DMS114 treated with DMSO at 0.1 percent for 48 hours (cell line): ENCODE results near the gene GPX2.

ENCODE experiments used
- DNase-seq: peaks from one replicate; lab custom pipeline; 2025; ENCODE audit not compliant: unreplicated experiment; lab: John Stamatoyannopoulos, UW

The GPX2 gene

DNA sequence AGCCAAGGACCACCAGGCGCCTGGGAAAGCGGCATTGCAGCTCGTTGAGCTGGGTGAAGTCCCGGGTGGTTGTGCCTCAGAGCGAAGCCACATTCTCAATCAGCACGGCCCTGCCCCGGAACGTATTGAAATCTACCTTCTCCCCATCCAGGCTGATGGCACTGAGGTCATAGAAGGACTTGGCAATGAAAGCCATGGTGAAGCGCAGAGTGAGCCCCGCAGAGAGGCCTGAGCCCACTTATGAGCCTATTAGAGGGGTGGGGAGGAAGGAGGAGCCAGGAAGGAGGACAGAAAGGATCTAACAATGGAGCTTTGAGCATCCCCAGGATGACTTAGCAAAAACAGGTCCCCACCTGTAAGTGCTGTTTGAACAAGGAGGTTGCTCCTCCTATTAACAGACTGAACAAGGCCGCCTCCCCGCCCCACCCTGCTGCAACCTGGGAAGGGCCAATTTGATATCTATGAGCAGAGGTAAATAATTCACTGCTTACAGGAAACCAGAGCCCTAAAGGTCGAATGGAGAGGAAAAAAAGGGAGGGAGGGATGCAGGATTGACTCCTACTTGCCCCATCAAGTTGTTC lies at the start of gene GPX2:
Gene GPX2 (minus strand): TSS at position 215 of the 581 bp plus-strand sequence. CDS start 19 bp downstream, at position 196.
- DNase-seq, result no peak

DNA sequence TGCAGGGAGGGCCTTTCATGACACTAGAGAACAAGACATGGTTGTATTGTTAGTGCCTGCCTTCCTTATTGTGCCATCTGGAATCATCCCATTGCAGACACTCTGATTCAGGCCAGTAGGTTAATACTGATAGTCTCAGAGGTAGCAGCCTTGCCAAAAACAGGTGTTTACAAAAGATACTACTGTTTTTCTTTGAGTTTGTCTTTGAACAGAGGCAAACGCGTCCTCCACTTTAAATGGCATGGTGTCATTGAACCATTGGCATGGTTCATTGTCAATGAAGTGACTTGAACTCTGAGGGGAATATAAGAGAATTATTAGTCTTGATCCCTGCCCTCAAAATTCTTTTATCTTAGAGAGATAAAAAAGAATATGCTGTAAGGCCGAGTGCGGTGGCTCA lies 48.4 kb upstream of the GPX2 start:
- no peak for DNase-seq

DNA sequence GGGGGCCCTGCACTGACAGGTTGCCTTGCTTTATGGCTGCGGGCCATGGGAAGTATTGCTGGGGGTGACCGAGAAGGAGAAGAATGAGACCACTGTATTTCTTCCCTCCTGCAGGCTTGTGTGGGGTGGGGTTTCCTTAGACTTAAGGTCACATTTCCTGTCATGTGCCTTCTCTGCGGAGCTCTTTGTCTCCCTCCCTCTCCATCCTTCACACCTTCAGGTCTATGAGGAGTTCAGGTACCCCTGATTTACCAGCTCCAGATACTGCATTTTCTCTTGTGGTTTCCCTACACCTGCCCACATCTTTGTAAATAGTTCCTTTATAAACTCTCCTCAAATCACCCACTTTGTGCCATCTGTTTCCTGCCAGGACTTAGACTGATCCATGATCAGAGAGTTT lies 47.8 kb upstream of the GPX2 start:
- no peak for DNase-seq

DNA sequence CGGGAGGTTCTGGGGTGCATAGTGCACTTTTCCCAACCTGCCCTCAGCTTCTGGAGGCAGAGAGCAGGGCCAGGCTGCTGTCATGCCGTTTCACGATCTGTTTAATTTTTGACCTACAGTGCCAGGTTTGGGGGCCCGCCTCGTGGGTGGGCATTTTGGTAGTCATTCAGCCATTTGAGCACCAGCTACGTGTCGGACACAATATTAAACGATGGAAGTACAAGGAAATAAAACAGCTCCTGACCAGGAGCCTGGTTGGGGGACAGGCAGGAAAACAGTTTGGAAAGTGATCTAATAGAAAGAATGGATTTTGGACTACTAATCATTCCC lies 44.9 kb upstream of the GPX2 start:
- no peak for DNase-seq

DNA sequence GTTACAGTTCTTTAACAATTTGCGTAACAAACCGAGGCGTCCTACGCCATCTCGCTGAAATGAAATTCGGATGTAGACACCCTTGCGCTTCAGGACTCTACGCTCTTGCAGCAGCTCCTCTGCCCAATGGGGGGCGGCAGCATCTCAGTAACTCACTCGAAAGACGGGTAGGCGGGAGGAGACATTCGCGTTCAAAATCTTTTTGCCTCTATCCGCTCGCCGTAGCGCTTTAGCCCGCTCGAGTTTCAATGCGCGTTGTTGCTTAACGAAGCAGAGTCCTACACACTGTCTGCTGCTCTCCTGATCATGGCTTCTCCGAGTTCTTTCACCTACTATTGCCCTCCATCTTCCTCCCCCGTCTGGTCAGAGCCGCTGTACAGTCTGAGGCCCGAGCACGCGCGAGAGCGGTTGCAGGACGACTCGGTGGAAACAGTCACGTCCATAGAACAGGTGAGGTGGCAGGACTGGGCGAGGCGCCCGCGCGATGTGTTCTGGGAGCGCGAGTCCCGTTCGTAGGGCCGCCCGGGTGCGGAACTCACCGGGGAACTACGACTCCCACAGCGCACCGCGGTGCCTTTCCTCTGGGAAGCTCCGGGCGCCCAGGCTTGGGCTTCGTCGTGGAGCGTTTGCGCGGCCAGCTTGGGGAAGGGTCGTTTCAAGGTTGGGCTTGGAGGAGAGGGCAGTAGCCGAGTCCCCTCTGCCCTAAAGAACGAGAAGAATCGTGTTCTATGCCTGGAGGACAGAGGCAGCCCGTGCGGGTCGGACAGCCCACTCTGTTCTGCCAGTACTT lies 44.3 kb upstream of the GPX2 start, which contains the start of gene FNTB:
Gene FNTB (plus strand): TSS at position 248 of the 790 bp plus-strand sequence. CDS start 59 bp downstream, at position 307.
- DNase-seq, result peak; percentile 95

DNA sequence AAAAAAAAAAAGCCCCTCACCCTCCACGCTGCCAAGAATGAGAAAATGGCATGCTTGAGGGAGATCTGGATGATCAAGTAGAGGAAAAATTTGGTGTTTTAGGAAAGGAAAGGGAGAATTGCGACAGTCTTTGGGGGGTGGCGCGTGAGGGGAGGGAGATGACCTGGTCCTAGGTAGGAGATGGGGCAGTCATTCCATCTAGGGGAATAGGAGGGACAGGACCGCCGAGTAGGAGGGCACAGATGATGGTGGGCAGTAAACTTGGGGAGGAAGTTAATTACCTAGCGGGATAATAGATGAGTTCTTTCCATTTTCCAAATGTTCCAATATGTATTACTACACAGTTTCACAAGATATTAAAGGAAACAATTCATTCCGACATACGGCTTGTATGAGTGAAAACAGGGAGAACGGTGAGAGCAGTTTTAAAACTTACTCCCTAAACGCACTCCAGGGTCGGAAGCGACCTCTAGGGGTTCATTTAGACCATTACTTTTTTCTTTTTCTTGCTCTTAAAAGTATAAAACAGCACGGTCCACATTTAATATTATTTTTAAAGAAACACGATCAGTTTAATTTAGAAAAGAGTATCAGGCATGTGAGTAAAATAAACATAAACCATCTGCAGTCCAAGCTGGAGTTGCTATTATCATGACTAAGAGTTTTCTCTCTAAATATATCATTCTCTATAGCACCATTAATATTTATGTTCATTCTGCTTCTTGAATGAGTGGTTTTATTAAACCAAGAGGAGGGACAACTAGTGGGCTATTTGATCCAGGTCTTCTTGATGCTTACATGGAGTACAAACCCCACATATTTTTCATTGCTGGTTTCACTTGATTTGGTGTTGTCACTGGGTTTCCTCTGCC lies 41.1 kb upstream of the GPX2 start:
- peak; percentile 44 for DNase-seq

DNA sequence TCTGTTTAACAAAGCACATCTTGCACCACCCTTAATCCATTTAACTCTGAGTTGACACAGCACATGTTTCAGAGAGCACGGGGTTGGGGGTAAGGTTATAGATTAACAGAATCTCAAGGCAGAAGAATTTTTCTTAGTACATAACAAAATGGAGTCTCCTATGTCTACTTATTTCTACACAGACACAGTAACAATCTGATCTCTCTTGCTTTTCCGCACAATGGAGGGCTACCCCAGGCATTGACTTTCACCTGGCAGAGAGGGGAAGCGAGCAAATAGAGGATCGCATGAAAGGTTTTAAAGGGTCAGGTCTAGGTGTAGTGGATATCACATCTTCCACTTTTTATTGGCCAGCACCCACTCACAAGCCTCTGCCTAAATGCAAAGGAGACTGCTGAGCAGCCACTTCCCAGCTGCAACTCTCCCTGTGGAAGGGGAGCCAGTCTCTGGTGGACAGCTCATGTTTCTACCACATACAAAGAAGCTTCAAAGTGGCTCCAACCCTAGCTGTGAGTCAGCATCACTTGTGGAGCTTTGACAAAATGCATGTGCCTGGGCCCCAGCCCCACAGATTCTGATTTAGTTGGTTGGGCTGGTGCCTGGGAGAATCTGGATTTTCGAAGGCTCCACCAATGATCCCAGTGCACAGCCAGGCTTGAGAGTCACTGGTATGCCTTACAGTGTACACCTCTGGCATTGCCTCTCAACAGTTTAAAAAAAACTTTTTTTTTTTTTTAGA lies 37.0 kb upstream of the GPX2 start:
- no peak for DNase-seq

DNA sequence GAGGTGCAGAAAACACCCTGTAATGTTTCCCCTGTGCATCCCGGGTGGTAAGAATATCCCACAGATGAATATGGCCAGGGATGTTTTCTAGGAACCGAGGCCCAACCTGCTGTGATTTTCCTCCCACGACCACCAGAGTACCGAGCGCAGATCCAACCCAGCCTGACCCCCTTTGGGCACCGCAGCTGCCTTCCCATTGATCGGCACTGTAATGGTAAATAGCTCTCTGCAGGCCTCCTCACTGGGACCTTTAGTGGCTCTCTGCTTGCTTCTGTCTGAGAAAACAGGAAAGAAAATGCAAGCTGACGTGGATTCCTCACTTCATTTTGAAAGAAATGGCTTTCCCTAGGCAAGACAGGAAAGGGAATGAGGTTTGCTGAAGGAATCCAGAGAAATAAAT lies 32.0 kb upstream of the GPX2 start:
- no peak for DNase-seq

DNA sequence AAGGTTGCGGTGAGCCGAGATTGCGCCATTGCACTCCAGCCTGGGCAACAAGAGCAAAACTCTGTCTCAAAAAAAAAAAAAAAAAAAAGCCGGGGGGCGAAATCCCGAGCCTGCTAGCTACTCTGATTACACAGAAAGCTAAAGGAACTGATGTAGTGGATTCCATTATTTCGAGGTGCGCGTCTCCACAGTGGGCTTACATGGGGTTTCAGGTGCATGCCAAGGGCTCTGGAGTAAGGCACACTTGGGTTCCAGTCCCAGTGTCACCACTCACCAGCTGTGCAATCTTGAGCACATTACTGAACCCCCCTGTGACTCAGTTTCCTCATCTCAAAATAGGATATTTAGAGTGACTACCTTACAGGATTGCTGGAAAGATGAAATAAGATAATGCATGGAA lies 31.3 kb upstream of the GPX2 start:
- no peak for DNase-seq

DNA sequence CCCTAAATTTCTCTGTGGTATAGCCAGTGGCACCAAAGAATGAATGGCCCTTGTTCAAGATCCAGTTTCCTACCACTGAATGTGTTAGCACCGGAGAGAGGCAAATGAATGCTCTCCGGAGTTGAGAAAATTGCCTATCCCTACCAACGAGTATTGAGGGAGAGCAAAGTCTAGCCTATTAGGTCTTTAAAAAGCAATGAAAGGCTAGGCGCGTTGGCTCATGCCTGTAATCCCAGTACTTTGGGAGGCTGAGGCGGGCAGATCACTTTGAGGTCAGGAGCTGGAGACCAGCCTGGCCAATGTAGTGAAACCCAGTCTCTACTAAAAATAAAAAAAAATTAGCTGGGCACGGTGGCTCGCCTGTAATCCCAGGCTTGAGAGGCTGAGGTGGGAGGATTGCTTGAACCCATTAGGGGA lies 30.5 kb upstream of the GPX2 start:
- DNase-seq, result no peak

DNA sequence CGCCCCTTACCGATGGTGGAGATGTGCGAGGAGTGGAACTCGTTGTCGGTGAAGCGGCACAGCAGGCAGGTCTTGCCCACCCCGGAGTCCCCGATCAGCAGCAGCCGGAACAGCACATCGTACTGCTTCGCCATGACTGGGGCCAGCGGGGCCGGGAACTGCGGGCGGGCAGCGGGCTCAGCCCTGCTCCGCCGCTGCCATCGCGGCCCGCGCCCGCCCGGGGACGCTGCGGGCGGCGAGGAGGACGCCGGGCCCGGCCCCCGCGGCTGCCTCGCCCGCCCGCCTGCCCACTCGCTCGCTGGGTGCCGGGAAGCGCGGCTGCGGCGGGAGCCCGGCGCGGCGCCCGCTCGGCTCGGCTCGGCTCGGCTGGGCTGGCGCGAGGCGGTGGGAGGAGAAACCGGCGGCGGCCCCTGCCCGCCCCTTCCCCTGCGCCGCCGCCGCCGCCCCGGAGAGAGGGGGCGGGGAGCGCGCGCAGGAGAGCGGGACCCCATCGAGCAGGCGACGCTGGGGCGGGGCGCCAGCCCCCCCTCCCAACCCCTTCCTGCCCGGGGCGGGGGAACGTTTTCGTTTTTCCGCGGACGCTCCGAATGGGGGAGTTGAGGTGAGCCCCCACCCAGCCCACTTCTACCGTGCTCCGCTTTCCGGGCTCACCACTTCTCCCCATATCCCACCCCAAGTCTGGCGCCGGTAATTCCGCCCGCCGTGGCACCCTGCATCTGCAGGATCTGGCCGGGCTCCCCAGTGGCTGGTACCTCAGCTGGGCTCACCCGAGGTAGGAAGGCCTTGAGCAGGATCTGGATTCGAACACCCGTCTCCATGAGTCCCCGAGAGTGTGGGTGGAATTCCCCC lies 29.6 kb upstream of the GPX2 start, which contains the start of gene RAB15:
Gene RAB15 (minus strand): TSS at position 394 of the 849 bp plus-strand sequence. CDS start 260 bp downstream, at position 134.
- DNase-seq, result no peak

DNA sequence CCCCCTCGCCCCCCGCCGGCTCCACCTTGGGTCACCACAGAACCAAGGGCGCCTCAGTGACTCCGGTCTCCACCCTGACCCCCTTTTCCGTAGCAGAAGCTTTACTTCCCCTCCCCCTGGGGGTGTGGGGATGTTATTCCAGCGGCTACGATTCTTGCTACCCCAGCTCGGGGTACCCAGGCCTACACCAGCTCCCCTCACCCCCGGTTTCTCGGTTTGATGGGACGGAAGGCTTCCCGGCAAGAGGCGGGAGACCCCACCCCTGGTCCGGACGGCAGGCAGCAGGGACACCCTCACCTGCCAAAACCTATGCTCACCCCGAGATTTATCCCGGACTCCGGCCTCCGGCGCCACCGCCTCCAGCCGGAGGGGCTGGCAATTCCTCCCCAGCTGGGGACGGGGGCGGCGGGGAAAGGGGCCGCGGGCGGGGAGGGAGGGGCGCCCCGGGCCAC lies 29.0 kb upstream of the GPX2 start:
- DNase-seq, result no peak

DNA sequence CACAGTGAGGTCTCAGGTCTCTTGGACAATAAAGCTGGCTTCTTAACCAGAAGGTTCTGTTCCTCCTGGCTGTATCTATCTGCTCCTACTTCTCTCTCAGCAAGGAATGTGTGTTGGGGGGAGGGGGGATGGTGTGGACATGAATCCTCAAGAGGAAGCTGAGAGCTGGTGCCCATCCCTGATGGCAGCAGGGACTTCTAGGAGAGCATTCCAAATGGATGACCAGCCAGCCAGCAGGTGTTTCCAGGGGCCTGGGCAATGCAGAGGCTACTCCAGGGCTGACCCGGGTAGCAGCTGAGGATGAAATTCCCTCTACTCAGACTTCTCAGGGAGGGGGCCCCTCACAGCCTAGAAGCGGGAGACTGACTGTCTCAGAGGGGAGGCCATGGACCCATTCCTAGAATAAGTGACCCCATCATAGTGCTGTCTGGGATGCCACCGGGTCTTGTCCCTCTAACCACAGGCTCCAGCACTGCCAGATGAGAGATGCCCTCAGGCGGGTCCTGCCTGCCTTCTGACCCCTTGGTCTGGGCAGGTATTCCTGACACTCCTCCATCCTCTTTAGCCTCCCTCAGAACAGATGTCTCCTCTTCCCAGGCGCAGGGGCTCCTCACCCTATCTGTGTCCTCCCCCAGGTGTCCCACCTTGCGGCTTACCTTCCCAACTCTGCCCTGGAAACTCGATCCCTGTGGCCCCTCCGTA lies 28.4 kb upstream of the GPX2 start:
- no peak for DNase-seq

DNA sequence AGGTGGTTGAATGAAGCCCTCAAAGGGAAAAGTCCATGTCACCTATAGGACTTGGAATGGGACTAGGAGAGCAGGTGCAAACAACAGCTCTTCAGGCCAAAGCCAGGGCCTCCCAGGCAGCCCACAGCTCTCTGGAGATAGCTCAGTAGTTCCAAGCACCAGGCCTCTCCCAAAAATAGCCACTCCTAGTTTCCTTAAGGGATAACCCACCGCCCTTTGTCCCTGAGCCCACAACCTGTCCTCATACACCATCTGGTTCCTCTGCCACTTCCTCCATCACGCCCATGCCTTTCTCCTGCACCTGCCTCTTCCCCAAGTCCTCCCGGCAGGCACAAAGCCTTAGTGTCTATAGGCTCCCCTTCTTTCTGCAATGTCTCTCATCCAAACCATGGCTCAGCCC lies 27.5 kb upstream of the GPX2 start:
- DNase-seq, result no peak

DNA sequence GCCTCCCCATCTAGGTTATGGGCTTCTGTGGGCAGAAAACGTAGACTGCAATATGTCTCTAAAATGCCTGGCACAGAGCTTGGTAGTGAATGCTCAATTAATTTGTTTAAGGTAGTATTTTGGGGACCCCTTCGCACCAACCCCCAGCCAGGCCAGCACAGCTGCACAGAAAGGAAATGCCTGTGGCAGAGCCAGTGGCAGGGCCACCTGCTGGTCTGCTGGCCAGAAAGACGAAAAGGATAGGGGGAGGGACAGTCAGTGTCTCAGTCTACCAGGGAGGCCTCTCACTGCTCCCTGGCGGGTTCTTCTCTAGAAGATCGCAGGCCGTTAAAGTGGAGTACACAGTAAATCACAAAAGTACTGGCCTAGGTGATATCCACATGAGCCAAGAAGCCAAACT lies 26.1 kb upstream of the GPX2 start:
- no peak for DNase-seq

DNA sequence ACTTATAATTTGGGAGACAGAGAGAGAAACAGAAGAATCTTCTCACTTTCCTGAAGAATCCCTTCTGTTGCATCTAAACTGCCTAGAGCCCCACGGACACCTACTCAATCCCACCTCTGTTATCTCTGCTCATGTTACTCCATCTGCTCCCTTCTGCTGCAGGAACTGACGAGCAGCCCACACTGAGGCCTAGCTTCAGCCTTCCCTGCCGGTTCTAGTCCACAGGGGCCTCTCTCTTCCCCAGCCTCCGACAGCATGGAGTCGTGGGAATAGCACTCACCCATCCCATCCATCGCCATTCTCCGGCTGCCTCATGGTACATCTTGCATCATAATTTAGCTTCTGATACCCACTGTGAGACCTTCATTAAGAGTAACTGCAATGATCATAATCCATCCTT lies 25.6 kb upstream of the GPX2 start:
- DNase-seq, result no peak

DNA sequence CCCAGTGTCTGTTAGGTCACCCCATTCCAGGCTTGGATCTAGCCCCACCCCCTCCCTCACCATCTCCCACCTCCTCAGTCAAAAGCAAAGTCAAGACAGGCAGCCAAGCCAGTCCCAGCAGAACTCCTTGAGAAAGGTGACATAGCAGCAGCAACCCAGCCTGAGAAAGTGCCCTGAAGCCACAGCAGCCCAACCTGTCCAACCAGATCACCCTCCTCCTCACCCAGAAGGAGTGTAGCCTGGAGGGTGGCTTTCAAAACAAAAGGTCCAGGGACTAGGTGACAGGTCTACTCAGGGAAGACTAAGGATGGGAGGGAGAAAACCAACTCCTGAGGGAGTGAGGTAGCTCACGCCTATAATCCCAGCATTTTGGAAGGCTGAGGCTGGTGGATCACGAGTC lies 24.4 kb upstream of the GPX2 start:
- DNase-seq, result no peak

DNA sequence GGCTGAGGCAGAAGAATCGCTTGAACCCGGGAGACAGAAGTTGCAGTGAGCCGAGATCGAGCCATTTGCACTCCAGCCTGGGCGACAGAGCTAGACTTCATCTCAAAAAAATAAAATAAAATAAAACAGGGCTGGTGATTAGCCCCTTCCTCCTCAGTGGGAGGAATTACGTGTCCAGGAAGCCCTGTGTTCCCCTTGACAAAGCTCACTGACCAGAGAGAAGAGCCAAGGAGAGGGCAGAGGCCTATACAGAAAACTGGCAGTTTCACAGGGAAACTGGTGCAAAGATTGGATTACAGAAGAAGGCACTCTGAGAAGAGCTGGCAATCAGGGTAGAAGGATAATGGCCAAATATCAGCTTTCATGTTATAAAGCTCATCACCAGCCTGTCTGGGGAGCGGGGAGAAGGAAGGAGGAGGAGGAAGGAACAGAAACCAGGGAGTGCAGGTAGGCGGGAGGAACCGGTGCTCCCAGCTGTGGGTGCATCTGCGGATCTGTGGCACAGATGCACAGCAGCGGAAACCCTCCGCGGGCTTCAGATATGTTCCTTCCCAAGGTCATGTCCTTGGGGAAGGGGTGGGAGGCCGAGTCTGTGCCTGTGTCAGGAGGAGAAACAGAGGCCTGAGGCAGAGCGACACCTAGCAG lies 22.9 kb upstream of the GPX2 start:
- DNase-seq, result no peak

DNA sequence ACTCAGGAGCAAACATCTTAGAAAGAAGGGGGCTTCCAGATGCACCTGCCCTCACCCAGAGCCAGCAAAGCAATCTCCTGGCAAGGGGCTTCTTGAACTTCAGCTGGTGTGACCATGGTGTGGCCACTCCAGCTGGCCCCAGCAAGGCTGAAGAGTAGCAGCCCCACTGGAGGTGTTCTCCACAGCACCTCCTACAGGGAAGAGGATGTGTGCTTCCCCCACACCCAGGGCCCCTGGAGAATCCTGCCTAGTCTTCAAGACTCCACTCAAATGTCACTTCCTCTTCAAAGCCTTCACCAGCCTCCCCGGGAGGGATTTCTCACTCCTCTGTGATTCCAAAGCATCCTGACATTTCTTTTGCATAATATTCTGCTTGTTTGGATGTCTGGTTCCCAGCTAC lies 21.1 kb upstream of the GPX2 start:
- DNase-seq, result no peak
